Activated CD4-positive, alpha-beta T cell treated with anti-CD3 and anti-CD28 coated beads, Interleukin-2, amount 10 ng/mL, durations not matched to agents 7 days and 5 days (primary cell): ENCODE measurements around the gene IPO11. TPM values are rescaled to one million over a fixed set of nuclear protein-coding genes. Genes with fewer than 3 reads are reported as not detected.
"Not testable (repeated sequence)": the region's sequence is repeated elsewhere in the genome, so short reads cannot be mapped to it uniquely, and the experiment has no call there.

Experiments
- CTCF ChIA-PET: fragments of 350-600 bp; sonication (Branson Sonifier 250); formaldehyde crosslinking; loops from one replicate; lab custom pipeline; 2021; ENCODE audit warnings: antibody characterized with exemption; lab: Charles Lee
- POLR2A ChIA-PET: fragments of 350-600 bp; sonication (Branson Sonifier 250); formaldehyde crosslinking; loops from one replicate; lab custom pipeline; 2021; ENCODE audit warnings: antibody characterized with exemption; lab: Charles Lee
- DNase-seq: peaks from one replicate; pipeline ENCODE4 v3.0.0-alpha.2; 2020
- H3K27ac Mint-ChIP-seq: one replicate; pipeline ENCODE4 v1.8.0; 2021; ENCODE audit warnings: mild to moderate bottlenecking, moderate library complexity, mixed read lengths
- H3K27me3 Mint-ChIP-seq: one replicate; pipeline ENCODE4 v1.8.0; 2021; ENCODE audit warnings: mixed read lengths
- H3K36me3 Mint-ChIP-seq: one replicate; pipeline ENCODE4 v1.8.0; 2021; ENCODE audit warnings: low read depth, mixed read lengths
- H3K4me1 Mint-ChIP-seq: one replicate; pipeline ENCODE4 v1.8.0; 2021; ENCODE audit warnings: mixed read lengths
- H3K4me3 Mint-ChIP-seq: one replicate; pipeline ENCODE4 v1.8.0; 2021; ENCODE audit warnings: mild to moderate bottlenecking, moderate library complexity, mixed read lengths
- H3K9me3 Mint-ChIP-seq: one replicate; pipeline ENCODE4 v1.8.0; 2021; ENCODE audit warnings: mixed read lengths
- total RNA-seq, 2 experiments: library from RNA; stranded (reverse); gene quantifications; one replicate each; pipeline ENCODE4 v1.2.3, GENCODE V29; 2021

IPO11 gene
- total RNA-seq, 2 experiments from 2014 or later: 27.3 to 29.9 TPM

DNA sequence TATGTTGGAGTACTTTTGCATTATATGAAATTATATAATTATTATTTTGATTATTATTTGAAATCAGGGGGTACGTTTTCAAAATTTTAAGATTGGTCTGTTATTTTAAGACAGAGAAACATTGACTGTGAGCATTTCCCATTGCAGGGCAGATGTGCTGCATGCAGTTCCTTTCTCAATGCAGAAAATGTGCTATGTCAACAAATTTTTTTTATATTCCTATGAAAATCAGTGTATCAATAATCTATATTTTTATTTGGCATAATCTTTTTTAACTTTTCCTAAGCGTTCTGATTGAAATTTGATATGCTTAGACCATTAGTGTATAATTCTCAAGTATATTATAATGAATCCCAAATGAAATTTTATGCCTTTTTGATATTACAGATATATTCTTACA lies 124.2 kb downstream of the IPO11 start:
- no peak overlapping the region for H3K4me3 Mint-ChIP-seq
- H3K36me3 Mint-ChIP-seq: peaks cover 25% of the 10 kb centered on the region
- ChIA-PET CTCF (no interaction called here), POLR2A (no interaction called here)
- peaks cover 6% of the 10 kb centered on the region for H3K9me3 Mint-ChIP-seq
- no peak for DNase-seq
- H3K27me3 Mint-ChIP-seq: no peaks in the 10 kb centered on the region
- H3K4me1 Mint-ChIP-seq: no peaks in the 10 kb centered on the region
- H3K27ac Mint-ChIP-seq: no peak overlapping the region

DNA sequence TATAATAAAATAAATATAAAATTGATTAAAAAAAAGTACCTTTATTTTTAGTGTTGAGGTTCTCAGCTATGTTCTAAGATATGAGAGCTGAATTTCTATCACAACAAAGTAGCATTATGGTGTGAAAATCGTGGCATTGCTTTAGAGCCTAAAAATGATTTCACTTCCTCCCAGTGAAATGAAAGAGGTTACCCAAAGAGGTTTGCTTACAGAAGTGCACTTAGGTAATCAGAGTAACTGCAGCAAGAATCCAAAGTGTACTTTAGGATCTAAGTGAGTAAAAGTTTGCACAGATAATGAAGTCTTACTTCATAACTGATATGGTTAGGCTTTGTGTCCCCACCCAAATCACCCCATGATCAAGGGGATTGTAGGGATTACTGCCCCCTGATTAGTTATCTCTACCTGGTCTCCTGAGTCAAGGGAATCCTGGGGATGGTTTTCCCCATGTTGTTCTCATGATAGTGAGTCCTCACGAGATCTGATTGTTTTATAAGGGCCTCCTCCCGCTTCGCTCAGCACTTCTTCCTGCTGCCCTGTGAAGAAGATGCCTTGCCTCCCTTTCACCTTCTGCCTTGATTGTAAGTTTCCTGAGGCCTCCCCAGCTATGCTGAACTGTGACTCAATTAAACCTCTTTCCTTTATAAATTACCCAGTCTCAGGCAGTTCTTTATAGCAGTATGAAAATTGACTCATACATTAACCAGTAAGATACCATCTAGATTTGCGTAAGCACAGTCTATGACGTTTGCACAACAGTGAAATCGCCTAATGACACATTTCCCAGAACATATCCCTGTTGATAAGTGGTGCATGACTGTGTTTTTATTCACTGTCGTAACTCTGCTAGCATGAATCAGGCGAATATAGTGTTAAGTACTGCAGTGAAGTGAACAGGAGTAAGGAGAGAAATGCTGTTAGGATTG lies 125.7 kb downstream of the IPO11 start:
- POLR2A ChIA-PET: no interaction called here
- no peak overlapping the region for H3K27ac Mint-ChIP-seq
- CTCF ChIA-PET: no interaction called here
- peaks cover 6% of the 10 kb centered on the region for H3K9me3 Mint-ChIP-seq
- no peaks in the 10 kb centered on the region for H3K4me1 Mint-ChIP-seq
- DNase-seq: no peak
- peaks cover 28% of the 10 kb centered on the region for H3K36me3 Mint-ChIP-seq
- H3K4me3 Mint-ChIP-seq: no peak overlapping the region
- no peaks in the 10 kb centered on the region for H3K27me3 Mint-ChIP-seq

DNA sequence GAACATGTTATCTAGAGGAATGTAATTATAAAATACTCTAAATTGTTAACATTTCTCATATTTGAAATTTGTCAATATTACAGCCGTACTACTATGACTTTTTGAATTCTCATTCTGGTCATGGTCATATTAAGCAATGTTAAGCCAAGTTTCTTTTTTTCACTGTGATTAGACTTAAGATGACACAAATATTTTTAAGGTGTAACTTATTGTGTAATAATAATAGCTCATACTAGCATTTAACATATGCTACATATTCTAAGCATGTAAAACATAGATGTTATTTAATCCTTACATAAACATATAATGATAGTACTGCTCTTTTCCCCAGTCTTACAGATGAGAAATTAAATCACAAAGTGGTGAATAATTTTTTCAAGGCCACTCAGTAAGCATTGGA lies 130.2 kb downstream of the IPO11 start:
- H3K36me3 Mint-ChIP-seq: peaks cover 45% of the 10 kb centered on the region

DNA sequence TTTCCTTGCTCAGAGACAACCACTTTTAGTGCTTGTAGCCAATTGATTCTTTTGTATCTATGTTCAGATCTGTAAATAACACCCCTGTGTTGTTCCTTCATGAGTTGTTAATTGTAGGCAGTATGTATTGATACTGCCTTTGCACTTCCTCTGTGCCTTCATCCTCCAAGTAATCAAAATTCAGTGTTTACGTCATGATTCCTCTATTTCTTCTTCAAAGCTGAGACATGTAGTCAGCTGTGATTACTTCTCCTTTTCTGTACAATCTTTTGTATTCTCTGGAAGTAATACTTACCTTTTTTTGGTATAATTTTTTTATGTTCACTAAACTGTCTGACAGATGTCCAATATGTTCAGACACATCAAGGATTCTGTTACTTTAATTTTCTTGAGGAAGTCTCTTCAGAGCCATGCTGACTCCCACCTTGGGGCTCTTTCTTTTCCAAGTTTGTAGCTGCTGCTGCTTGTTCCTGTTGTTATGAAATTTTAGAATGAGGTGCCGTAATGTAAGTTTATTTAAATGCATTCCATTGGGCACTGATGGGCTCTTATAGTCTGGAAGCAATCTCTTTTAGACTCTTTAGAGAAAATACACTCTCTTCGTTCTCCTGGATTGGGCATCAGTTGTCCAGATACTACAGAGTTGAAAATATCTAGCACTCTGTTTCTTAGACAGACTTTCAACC lies 135.5 kb downstream of the IPO11 start:
- Mint-ChIP-seq H3K27me3 (no peaks in the 10 kb centered on the region), H3K36me3 (peaks cover 27% of the 10 kb centered on the region), H3K4me1 (no peaks in the 10 kb centered on the region), H3K9me3 (no peaks in the 10 kb centered on the region), H3K4me3 (no peak overlapping the region), H3K27ac (no peak overlapping the region)
- ChIA-PET CTCF (interaction anchor here (1.0 to 1.6 kb wide), 2 partner anchors 14 to 20 kb away, joined by 3 read pairs; no protein-coding TSS in a partner anchor), POLR2A (no interaction called here)
- no peak for DNase-seq

More for the DNA sequence above, 130.2 kb downstream of the IPO11 start:
- CTCF ChIA-PET: interaction anchor here (1.0 kb wide), 1 partner anchor 40 kb away, joined by 4 read pairs; no protein-coding TSS in a partner anchor
- Mint-ChIP-seq H3K4me1 (no peaks in the 10 kb centered on the region), H3K9me3 (peaks cover 6% of the 10 kb centered on the region), H3K27ac (no peak overlapping the region), H3K4me3 (no peak overlapping the region), H3K27me3 (no peaks in the 10 kb centered on the region)
- DNase-seq: no peak
- POLR2A ChIA-PET: no interaction called here

DNA sequence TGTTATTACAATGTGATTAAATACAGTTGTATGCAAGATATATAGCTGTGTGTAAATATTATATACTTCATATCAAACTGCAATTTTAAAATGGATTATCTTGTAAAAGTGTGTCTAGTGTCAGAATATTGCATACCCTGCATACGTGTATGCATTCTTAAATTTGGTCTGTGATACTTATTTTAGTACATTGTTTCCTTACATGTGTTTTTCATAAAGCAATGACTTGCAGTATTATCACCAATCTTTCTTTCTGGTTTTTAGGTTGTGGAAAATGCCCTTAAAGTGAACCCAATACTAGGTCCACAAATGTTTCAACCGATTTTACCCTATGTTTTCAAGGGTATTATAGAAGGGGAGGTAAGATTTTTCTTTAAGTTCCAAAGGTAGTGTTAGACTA lies 137.5 kb downstream of the IPO11 start:
- Mint-ChIP-seq H3K4me1 (no peaks in the 10 kb centered on the region), H3K36me3 (peaks cover 18% of the 10 kb centered on the region), H3K9me3 (no peaks in the 10 kb centered on the region), H3K4me3 (no peak overlapping the region), H3K27me3 (no peaks in the 10 kb centered on the region), H3K27ac (no peak overlapping the region)
- no peak for DNase-seq
- POLR2A ChIA-PET: no interaction called here
- CTCF ChIA-PET: interaction anchor here (0.6 kb wide), 1 partner anchor 87 kb away, joined by 3 read pairs; no protein-coding TSS in a partner anchor

DNA sequence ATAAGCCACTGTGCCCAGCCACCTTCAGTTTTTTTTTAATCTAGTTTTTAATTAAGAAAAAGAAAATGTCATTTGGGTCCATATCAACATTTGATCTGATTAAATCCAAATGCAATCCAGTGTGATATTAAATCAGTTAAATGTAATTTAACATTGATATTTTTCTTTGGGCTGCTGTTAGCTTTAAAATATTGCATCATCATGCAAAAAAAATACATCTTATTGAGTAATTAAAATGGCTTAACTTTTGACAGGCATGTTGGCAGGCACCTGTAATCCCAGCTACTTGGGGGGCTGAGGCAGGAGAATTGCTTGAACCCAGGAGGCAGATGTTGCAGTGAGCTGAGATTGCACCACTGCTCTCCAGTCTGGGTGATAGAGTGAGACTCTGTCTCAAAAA lies 143.4 kb downstream of the IPO11 start:
- ChIA-PET POLR2A (no interaction called here), CTCF (no interaction called here)
- H3K4me3 Mint-ChIP-seq: no peak overlapping the region
- H3K27me3 Mint-ChIP-seq: no peaks in the 10 kb centered on the region
- H3K9me3 Mint-ChIP-seq: no peaks in the 10 kb centered on the region
- no peak overlapping the region for H3K27ac Mint-ChIP-seq
- peaks cover 22% of the 10 kb centered on the region for H3K36me3 Mint-ChIP-seq
- no peak for DNase-seq
- H3K4me1 Mint-ChIP-seq: no peaks in the 10 kb centered on the region

DNA sequence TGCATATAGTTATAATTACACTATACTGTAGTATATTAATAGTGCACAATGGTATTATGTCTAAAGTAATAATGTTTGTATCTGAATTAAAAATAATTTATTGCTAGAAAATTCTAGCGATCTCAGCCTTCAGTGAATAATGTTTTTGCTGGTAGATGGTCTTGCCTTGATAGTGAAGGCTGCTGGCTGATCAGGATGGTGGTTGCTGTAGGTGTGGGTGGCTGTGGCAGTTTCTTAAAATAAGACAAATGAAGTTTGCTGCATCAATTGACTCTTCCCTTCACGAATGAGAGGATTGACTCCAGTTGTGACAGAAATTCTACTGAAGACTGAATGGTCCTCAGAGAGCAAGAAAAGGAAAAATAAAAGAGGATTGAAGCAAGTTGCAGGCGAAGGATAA lies 146.4 kb downstream of the IPO11 start:
- H3K4me1 Mint-ChIP-seq: no peaks in the 10 kb centered on the region
- ChIA-PET CTCF (no interaction called here), POLR2A (no interaction called here)
- no peaks in the 10 kb centered on the region for H3K27me3 Mint-ChIP-seq
- H3K9me3 Mint-ChIP-seq: no peaks in the 10 kb centered on the region
- no peak overlapping the region for H3K27ac Mint-ChIP-seq
- no peak overlapping the region for H3K4me3 Mint-ChIP-seq
- peaks cover 20% of the 10 kb centered on the region for H3K36me3 Mint-ChIP-seq
- no peak for DNase-seq

DNA sequence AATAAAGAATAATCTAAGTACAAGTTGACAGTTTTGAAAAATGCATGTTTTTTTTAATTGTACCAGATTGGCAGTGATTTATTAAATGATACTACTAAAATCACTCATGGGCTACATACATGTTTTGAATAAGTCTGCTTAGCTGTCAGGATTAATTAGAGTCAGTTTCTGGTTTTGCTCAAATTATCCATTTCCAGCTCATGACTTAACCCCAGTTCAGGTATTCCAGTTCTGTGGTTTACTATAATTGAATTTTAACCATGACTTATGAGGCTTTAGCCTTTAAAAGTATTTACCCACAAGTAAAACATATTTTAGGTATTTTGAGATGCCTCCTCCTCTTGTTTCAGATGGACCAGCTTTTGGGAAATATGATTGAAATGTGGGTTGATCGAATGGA lies 148.2 kb downstream of the IPO11 start:
- H3K4me3 Mint-ChIP-seq: no peak overlapping the region
- no peaks in the 10 kb centered on the region for H3K27me3 Mint-ChIP-seq
- peaks cover 8% of the 10 kb centered on the region for H3K9me3 Mint-ChIP-seq
- ChIA-PET CTCF (no interaction called here), POLR2A (no interaction called here)
- no peak for DNase-seq
- no peaks in the 10 kb centered on the region for H3K4me1 Mint-ChIP-seq
- H3K36me3 Mint-ChIP-seq: peaks cover 26% of the 10 kb centered on the region
- no peak overlapping the region for H3K27ac Mint-ChIP-seq

DNA sequence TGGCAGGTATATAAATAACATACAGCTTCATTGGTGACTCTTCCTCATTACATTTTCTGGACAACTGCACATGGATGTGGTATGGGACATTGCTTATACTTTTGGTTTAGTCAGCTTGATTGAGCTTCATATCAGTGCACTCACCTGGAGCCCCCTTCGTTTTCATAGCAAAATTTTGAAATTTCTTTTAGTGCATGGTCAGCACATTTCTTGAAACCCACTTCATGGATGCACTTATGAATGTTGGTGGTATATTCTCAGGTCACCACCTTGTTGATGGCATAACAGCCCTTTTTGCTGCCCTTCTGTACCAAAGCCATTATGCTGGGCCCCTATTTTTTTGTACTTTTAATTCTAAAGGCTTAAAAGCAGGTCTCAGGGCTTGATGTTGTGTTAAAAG lies 149.3 kb downstream of the IPO11 start:
- Mint-ChIP-seq H3K36me3 (peaks cover 29% of the 10 kb centered on the region), H3K27me3 (no peaks in the 10 kb centered on the region), H3K4me3 (no peak overlapping the region), H3K9me3 (peaks cover 12% of the 10 kb centered on the region), H3K4me1 (no peaks in the 10 kb centered on the region), H3K27ac (no peak overlapping the region)
- ChIA-PET CTCF (interaction anchor here (1.1 kb wide), 1 partner anchor 14 kb away, joined by 3 read pairs; no protein-coding TSS in a partner anchor), POLR2A (no interaction called here)
- no peak for DNase-seq

DNA sequence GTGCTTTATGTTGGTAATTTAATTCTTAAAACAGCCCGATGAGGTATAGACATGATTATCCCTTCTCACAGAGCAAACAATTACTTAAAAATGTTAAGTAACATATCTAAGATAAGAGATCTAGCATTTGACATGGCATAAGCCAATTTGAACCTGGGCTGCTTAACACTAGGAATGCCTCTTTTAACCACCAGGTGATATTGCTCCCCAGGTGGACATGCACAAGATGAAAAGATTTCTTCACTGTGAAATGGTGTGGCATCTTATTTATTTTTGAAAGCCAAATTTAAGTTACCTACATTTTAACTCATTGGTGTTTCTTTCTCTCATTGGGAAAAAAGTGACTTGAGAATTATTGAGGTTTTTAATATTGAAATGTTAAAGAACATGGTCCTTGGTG lies 150.3 kb downstream of the IPO11 start:
- H3K9me3 Mint-ChIP-seq: peaks cover 15% of the 10 kb centered on the region
- ChIA-PET POLR2A (no interaction called here), CTCF (interaction anchor here (1.1 kb wide), 1 partner anchor 14 kb away, joined by 3 read pairs; no protein-coding TSS in a partner anchor)
- peaks cover 37% of the 10 kb centered on the region for H3K36me3 Mint-ChIP-seq
- H3K4me3 Mint-ChIP-seq: no peak overlapping the region
- H3K27me3 Mint-ChIP-seq: no peaks in the 10 kb centered on the region
- H3K4me1 Mint-ChIP-seq: no peaks in the 10 kb centered on the region
- H3K27ac Mint-ChIP-seq: no peak overlapping the region
- DNase-seq: no peak

DNA sequence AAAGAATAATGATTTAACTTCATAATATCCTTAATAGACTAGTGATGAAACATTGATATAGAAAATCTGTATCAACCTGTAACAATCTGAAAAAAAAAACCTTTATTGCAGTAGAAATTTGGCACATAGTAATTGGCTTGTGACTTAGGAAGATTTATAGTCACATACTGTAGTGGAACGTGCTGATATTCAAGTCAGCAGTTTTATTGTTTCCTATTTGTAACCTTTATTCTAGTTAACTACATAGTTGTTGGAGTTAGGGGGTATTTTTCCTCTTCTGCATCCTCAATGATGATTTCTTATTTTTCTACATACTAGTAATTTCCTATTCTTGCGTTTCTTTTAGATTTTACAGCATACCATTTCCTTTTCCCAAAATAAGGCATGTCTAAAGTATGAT lies 151.5 kb downstream of the IPO11 start:
- ChIA-PET CTCF (no interaction called here), POLR2A (no interaction called here)
- Mint-ChIP-seq H3K4me3 (no peak overlapping the region), H3K9me3 (peaks cover 25% of the 10 kb centered on the region), H3K27me3 (no peaks in the 10 kb centered on the region), H3K36me3 (peaks cover 46% of the 10 kb centered on the region), H3K27ac (no peak overlapping the region), H3K4me1 (no peaks in the 10 kb centered on the region)
- DNase-seq: no peak

DNA sequence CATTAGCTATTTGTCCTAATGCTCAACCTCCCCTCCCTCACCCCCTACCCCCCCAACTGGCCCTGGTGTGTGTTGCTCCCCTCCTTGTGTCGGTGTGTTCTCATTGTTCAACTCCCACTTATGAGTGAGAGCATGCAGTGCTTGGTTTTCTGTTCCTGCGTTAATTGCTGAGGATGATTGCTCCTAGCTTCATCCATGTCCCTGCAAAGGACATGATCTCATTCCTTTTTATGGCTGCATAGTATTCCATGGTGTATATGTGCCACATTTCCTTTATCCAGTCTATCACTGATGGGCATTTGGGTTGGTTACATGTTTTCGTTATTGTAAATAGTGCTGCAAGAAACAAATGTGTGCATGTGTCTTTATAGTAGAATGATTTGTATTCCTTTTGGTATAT lies 153.2 kb downstream of the IPO11 start:
- H3K9me3 Mint-ChIP-seq: peaks cover 28% of the 10 kb centered on the region

DNA sequence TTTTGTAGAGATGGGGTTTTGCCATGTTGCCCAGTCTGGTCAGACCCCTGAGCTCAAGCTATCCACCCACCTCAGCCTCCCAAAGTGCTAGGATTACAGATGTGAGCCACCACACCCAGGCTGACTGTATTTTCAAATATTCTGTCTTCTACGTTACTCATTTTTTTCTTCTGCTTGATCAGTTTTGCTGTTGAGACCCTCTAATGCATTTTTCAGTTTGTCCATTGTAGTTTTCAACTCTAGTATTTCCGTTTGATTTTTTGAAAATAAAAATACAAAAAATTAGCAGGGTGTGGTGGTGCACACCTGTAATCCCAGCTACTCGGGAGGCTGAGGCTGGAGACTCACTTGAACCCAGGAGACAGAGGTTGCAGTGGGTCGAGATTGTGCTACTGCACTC lies 155.6 kb downstream of the IPO11 start:
- DNase-seq: no peak
- Mint-ChIP-seq H3K27ac (no peak overlapping the region), H3K27me3 (no peaks in the 10 kb centered on the region), H3K36me3 (peaks cover 40% of the 10 kb centered on the region), H3K9me3 (peaks cover 28% of the 10 kb centered on the region), H3K4me1 (no peaks in the 10 kb centered on the region), H3K4me3 (no peak overlapping the region)
- ChIA-PET CTCF (interaction anchor here (0.7 to 1.0 kb wide), 2 partner anchors 11 to 95 kb away, joined by 3 to 4 read pairs; partner anchors contain the start of gene LRRC70), POLR2A (no interaction called here)

More for the DNA sequence above, 153.2 kb downstream of the IPO11 start:
- H3K27me3 Mint-ChIP-seq, DNase-seq, POLR2A ChIA-PET, H3K4me1 Mint-ChIP-seq, H3K27ac Mint-ChIP-seq, H3K4me3 Mint-ChIP-seq: not testable (repeated sequence)
- CTCF ChIA-PET: interaction anchor here (0.6 kb wide), 1 partner anchor 55 kb away, joined by 3 read pairs; no protein-coding TSS in a partner anchor
- peaks cover 46% of the 10 kb centered on the region for H3K36me3 Mint-ChIP-seq
